K562 treated with DMSO at 1 percent for 48 hours (cell line): ENCODE measurements around the gene MAP1LC3B. TPM values are rescaled to one million over a fixed set of nuclear protein-coding genes. Genes with fewer than 3 reads are reported as not detected.

Experiments used
- total RNA-seq: library from RNA; unstranded; fragments of 300-600 nt; gene quantifications from 2 replicates; pipeline ENCODE4 v1.2.3, GENCODE V29; 2022; ENCODE audit warnings: low replicate concordance; ENCODE audit errors: extremely low read depth

Gene MAP1LC3B
- 141 TPM in 1 of 2 replicates, not detected in the other for total RNA-seq

DNA sequence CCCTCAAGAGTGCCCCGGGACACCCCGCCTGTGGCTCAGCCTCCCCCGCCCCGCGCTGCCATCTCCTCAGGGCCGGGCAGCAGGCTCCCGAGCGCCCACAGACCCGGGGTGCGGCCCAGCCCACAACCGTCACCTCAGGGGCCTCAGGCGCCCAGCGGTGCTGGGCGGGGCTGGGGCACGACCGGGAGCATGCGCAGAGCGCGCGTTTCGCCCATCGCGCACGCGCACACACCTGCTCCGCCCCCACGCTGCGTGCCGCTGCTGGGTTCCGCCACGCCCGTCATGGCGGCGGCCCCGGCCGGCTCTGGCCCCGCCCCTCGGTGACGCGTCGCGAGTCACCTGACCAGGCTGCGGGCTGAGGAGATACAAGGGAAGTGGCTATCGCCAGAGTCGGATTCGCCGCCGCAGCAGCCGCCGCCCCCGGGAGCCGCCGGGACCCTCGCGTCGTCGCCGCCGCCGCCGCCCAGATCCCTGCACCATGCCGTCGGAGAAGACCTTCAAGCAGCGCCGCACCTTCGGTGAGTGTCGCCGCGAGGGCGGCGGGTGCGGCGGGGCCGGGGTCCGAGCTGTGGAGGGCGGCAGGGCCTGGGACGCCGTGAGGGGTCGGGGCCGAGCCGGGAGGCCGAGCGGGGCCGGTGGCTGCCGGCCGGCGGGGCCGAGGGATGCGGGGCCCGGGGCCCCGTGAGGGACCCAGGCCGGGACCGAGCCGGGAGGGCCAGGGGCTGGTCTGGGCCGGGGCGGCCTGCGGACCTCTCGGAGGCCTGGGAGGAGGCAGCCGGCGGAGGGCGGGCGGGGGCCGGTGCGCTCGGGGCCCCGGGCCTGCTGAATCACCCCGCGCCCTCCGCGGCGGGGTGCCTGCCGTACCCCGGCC is at the start of gene MAP1LC3B:
Gene MAP1LC3B, plus strand, starts transcription at position 387 of the 871 bp plus-strand sequence. Its CDS starts 92 bp downstream, at position 479.

GRCh38 chr16:87383505-87384161 is 8.5 kb upstream of the MAP1LC3B start, which contains the start of gene FBXO31:
Gene FBXO31 (minus strand): TSS chr16:87383776. CDS start chr16:87383744, 32 bp downstream.

Other genes with a start within 250 kb of the MAP1LC3B start
- gene C16orf95, start 74.9 kb upstream of the MAP1LC3B start, total RNA-seq, result not detected in 2 replicates
- gene FBXO31, start 8.6 kb upstream of the MAP1LC3B start, total RNA-seq, result not detected in 2 replicates
- gene ZCCHC14, start 100.7 kb downstream of the MAP1LC3B start, total RNA-seq, result not detected in 2 replicates
- not detected in 2 replicates for gene JPH3, start 210.2 kb downstream of the MAP1LC3B start, total RNA-seq